Upper lobe of left lung (tissue), 6 donors: ENCODE measurements around the gene AMACR. TPM values are rescaled to one million over a fixed set of nuclear protein-coding genes. Genes with fewer than 3 reads are reported as not detected.
A peak's percentile ranks its signal among the peaks of the same experiment; 100 is the strongest.

Experiments used
- ATAC-seq, 2 donors: fragments of 200-7000 bp; cut with Tn5 transposase; one replicate each; pipeline ENCODE4 v1.9.1; 2022; ENCODE audit warnings: mild to moderate bottlenecking in 2 of 2, moderate library complexity in 2 of 2; ENCODE audit not compliant: low FRiP score in 2 of 2
- DNase-seq, 2 donors: peaks; one replicate each; pipeline ENCODE4 v3.0.0-alpha.2; 2019 to 2020
- H3K27ac ChIP-seq, 4 donors: fragments of 200-600 bp; sonication (generic); one replicate each; pipeline ENCODE4 v1.5.1; 2016 to 2019
- H3K27me3 ChIP-seq, 4 donors: fragments of 200-600 bp; sonication (generic); one replicate each; pipeline ENCODE4 v1.5.1; 2017 to 2019
- H3K36me3 ChIP-seq, 4 donors: fragments of 200-600 bp; sonication (generic); one replicate each; pipeline ENCODE4 v1.5.1; 2016 to 2019
- H3K4me1 ChIP-seq, 4 donors: fragments of 200-600 bp; sonication (generic); one replicate each; pipeline ENCODE4 v1.5.1; 2018 to 2019
- H3K4me3 ChIP-seq, 4 donors: fragments of 200-600 bp; sonication (generic); one replicate each; pipeline ENCODE4 v1.5.1; 2017 to 2019; ENCODE audit warnings: mild to moderate bottlenecking in 2 of 4, moderate library complexity in 1 of 4
- H3K9me3 ChIP-seq, 4 donors: fragments of 200-600 bp; sonication (generic); one replicate each; pipeline ENCODE4 v1.5.1; 2018 to 2019
- CTCF ChIP-seq, 6 experiments: fragments of 450-650 bp in 4 of 6; fragments of 200-600 bp in 2 of 6; sonication (generic) in 2 of 6; IDR thresholded peaks; one replicate each; pipeline ENCODE4 v1.5.1; 2016 to 2019; ENCODE audit warnings: antibody characterized with exemption in 6 of 6
- EP300 ChIP-seq, 4 donors: sonication (generic); formaldehyde crosslinking; IDR thresholded peaks; one replicate each; pipeline ENCODE4 v1.5.1; 2017; ENCODE audit warnings: antibody characterized with exemption in 4 of 4, control low read depth in 2 of 4
- POLR2A ChIP-seq, 4 donors: fragments of 450-650 bp; IDR thresholded peaks; one replicate each; pipeline ENCODE4 v1.5.1; 2016 to 2017; ENCODE audit warnings: antibody characterized with exemption in 4 of 4, mild to moderate bottlenecking in 2 of 4
- POLR2AphosphoS5 ChIP-seq, 2 donors: sonication (generic); formaldehyde crosslinking; IDR thresholded peaks; one replicate each; pipeline ENCODE4 v1.5.1; 2017; ENCODE audit warnings: antibody characterized with exemption in 2 of 2
- WGBS, 2 donors: methylation state at CpG; one replicate each; pipeline ENCODE4 v1.1.5; 2017 to 2018; 5-methylcytosine and 5-hydroxymethylcytosine counted together
- total RNA-seq, 6 donors: library from RNA; depleted of rRNA in 4 of 6; stranded (reverse); fragments of >200 nt in 4 of 6; gene quantifications; one replicate each; pipeline versions ENCODE4 v1.1.0 to v1.2.1, GENCODE V29; 2016 to 2021
- donor health status: DM: no; HTN: no; CAD: no; lungs with moderate emphysema.
- donor health status: DM: no; HTN: yes; CAD: no; lungs with severe emphysema.

AMACR gene
- total RNA-seq, 6 donors from 2014 or later, result 7.3 to 18.7 (median 11.6) TPM

DNA sequence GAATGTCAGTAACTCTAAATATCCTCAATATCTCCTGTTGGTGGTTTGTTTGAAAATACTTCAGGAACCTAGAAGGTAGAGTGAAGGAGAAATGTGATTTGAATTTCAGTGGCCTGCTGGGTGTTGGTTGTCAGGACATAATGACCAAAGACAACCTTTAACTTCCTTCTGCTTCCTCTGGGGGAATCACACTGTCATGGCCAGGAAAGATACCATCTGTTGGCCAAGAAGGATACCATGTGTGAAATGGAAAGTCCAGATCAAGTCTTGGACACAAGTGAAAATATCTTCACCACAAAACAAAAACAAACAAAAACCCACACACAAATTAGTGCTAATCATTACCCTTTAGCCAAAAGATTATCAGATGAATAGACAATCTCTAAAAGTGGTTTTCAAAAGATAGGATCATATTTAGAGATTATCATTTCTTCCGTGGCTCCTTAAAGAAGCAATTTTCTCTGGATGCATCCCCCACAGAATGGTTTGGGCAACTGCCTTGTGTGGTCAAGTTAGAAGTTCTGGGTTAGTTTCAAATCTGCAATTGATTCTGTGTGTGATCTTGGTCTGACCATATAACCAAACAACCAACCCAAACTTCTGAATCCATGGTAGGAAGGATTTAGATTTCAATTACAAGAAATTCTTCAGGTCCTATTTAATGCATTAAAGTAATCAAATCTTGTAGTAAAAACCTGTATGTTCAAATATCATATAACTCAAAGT is 33.6 kb upstream of the AMACR start:
- Histone ChIP-seq H3K9me3 (no peaks in the 10 kb centered on the region), H3K36me3 (no peaks in the 10 kb centered on the region), H3K27me3 (no peaks in the 10 kb centered on the region), H3K4me3 (no peak overlapping the region), H3K4me1 (peaks cover 13 to 37% (median 23%) of the 10 kb centered on the region in 4 donors), H3K27ac (peak overlapping the region in 1 of 4 donors; percentile 27)
- DNase-seq, result no peak
- no peak for ATAC-seq
- 89 to 93% methylated on average over 1 of the region's 1 CpG for WGBS, 2 donors
- TF ChIP-seq POLR2AphosphoS5 (IDR thresholded peaks at IDR 0.05) (no peak), CTCF (IDR thresholded peaks at IDR 0.05) (no peak), EP300 (IDR thresholded peaks at IDR 0.05) (no peak), POLR2A (IDR thresholded peaks at IDR 0.05) (no peak)

- no peak for DNase-seq
- 89 to 93% methylated on average over 3 of the region's 3 CpGs for WGBS, 2 donors
- TF ChIP-seq POLR2A (IDR thresholded peaks at IDR 0.05), result no peak
- no peak for TF ChIP-seq POLR2AphosphoS5 (IDR thresholded peaks at IDR 0.05)
- TF ChIP-seq EP300 (IDR thresholded peaks at IDR 0.05), result no peak
- TF ChIP-seq CTCF (IDR thresholded peaks at IDR 0.05), result no peak
- Histone ChIP-seq H3K9me3 (no peaks in the 10 kb centered on the region), H3K4me1 (peaks cover 13 to 37% (median 23%) of the 10 kb centered on the region in 4 donors), H3K27me3 (no peaks in the 10 kb centered on the region), H3K36me3 (no peaks in the 10 kb centered on the region), H3K4me3 (no peak overlapping the region), H3K27ac (no peak overlapping the region)
- ATAC-seq, result no peak
Observed at GRCh38 chr5:34040472-34040871, 32.6 kb upstream of the AMACR start.

DNA sequence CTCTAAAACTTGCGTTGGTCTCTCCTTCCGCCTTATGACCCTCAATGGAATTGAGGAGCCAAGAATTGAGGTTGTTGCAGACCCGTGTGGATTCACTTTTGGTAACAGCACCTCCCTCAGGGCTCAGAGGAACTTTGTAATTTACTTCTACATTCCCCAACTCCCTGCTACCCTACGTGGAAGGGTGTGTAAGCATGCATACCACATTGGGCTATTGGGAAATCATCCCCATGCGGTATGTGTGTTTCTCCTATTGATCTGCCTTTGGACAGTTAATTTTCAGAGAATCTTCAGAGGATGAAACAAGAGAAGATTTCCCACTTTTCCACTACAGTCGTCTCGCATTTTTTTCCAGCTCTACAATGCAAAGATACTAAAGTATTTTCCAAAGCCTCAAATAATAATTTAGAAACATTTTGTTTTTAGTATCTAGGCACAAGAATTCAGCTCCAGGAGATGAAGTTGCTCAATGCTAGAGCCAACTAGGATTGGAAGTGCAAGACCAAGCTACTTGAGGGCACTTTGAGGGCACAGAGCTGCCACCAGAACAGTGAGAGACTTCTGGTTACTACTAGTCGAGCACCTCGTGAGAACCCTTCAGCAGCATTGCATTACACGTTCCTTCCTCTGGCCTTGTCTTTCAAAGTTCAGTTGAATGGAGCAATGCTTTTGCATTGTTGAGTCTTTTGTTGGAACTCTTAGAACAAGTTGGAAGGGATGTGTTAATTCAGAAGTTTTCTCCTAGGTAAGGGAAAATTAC is 31.7 kb upstream of the AMACR start:
- Histone ChIP-seq H3K27me3 (no peaks in the 10 kb centered on the region), H3K4me1 (peaks cover 13 to 37% (median 23%) of the 10 kb centered on the region in 4 donors), H3K27ac (no peak overlapping the region), H3K4me3 (no peak overlapping the region), H3K36me3 (peaks cover 0 to 5% (median 0%) of the 10 kb centered on the region in 4 donors), H3K9me3 (no peaks in the 10 kb centered on the region)
- TF ChIP-seq POLR2A (IDR thresholded peaks at IDR 0.05) (no peak), EP300 (IDR thresholded peaks at IDR 0.05) (peak in 1 of 4 donors; percentile 20)
- 69 to 82% methylated on average over 10 of the region's 10 CpGs for WGBS, 2 donors
- ATAC-seq (peak in 1 of 2 donors; percentile 59), DNase-seq (peak in 1 of 2 donors; percentile 85)

DNA sequence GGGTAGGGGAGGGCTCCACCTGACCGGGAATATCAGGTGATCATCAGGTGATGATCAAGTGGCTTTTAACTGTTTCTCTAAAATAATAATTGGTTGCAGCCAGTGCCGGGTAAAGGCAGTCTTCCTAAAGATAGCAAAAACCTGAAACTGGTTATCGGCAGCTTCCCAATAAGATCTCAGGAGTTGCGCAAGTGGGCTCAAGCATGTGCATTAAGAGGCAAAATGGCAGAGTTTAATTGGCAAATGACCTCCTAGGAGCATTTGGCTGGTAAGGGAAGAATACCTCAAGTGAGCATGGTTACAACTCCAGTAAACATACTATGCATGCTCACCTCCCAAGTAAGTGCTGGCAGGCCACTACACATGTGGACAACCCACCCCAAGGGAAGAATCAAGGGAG is 31.0 kb upstream of the AMACR start:
- WGBS, 2 donors, result 89 to 90% methylated on average over 4 of the region's 4 CpGs
- Histone ChIP-seq H3K27ac (no peak overlapping the region), H3K27me3 (no peaks in the 10 kb centered on the region), H3K9me3 (no peaks in the 10 kb centered on the region), H3K36me3 (peaks cover 0 to 5% (median 0%) of the 10 kb centered on the region in 4 donors), H3K4me1 (peaks cover 13 to 33% (median 22%) of the 10 kb centered on the region in 4 donors), H3K4me3 (no peak overlapping the region)
- no peak for ATAC-seq
- DNase-seq, result no peak
- no peak for TF ChIP-seq CTCF (IDR thresholded peaks at IDR 0.05)
- TF ChIP-seq POLR2A (IDR thresholded peaks at IDR 0.05), result no peak
- no peak for TF ChIP-seq POLR2AphosphoS5 (IDR thresholded peaks at IDR 0.05)

DNA sequence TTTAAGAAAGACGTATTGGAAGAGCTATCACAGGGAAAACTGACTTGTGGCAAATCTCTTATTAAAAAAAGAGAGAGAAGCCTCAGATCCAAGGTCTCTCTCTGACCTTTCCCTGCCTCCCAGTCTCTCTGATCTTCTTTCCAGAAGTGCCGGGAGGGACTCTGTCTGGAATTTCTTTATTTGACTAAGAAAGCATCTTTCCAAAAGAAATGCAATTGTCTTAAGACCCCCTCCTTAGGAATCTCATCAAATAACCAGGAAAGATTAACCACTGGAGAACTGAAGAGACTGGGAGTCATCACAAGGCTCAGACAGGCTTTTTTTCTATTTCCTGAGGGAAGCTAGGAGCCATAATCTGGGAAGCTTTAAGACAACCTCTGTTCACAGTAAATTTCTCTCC is 30.5 kb upstream of the AMACR start:
- H3K36me3 ChIP-seq, result peaks cover 0 to 7% (median 0%) of the 10 kb centered on the region in 4 donors
- no peak overlapping the region for H3K4me3 ChIP-seq
- no peak for ATAC-seq
- WGBS, 2 donors, result 82 to 88% methylated on average over 2 of the region's 2 CpGs
- H3K27me3 ChIP-seq, result no peaks in the 10 kb centered on the region
- H3K4me1 ChIP-seq, result peaks cover 9 to 29% (median 18%) of the 10 kb centered on the region in 4 donors
- no peak overlapping the region for H3K27ac ChIP-seq
- TF ChIP-seq CTCF (IDR thresholded peaks at IDR 0.05) (no peak), POLR2A (IDR thresholded peaks at IDR 0.05) (no peak), POLR2AphosphoS5 (IDR thresholded peaks at IDR 0.05) (no peak), EP300 (IDR thresholded peaks at IDR 0.05) (no peak)
- no peaks in the 10 kb centered on the region for H3K9me3 ChIP-seq
- no peak for DNase-seq
